Common myeloid progenitor, CD34-positive (primary cell): Measurements from ENCODE around the gene TCOF1.

Source experiments
- CTCF ChIA-PET: fragments of 350-600 bp; sonication (Branson Sonifier 250); formaldehyde crosslinking; loops from one replicate; lab custom pipeline; 2021; ENCODE audit warnings: antibody characterized with exemption; lab: Charles Lee
- POLR2A ChIA-PET: fragments of 350-600 bp; sonication (Branson Sonifier 250); formaldehyde crosslinking; loops from one replicate; lab custom pipeline; 2021; ENCODE audit warnings: antibody characterized with exemption; lab: Charles Lee
- DNase-seq, 3 donors: peaks; one replicate each; pipeline versions ENCODE4 v3.0.0 to v3.0.0-alpha.2; 2013
- H3K27ac ChIP-seq, 2 experiments: 1 replicate in 1 of 2; 2 replicates in 1 of 2; pipeline ENCODE4 v1.7.0; 2013; ENCODE audit warnings: inconsistent platforms in 2 of 2, low read length in 2 of 2, mild to moderate bottlenecking in 2 of 2, low read depth in 1 of 2, moderate library complexity in 1 of 2; ENCODE audit not compliant: severe bottlenecking in 2 of 2, insufficient read depth in 1 of 2, poor library complexity in 1 of 2
- H3K27me3 ChIP-seq, 5 experiments: replicated peaks in 2 of 5; 1 replicate in 3 of 5; 2 replicates in 2 of 5; pipeline versions ENCODE4 v1.6.1 to v1.7.0; 2013; ENCODE audit warnings: low read length in 4 of 5, mild to moderate bottlenecking in 2 of 5, moderate library complexity in 2 of 5, inconsistent platforms in 1 of 5; ENCODE audit not compliant: insufficient read depth in 5 of 5, control insufficient read depth in 4 of 5
- H3K36me3 ChIP-seq, 4 experiments: 1 replicate in 2 of 4; 2 replicates in 2 of 4; pipeline versions ENCODE4 v1.6.1 to v1.7.0; 2013; ENCODE audit warnings: low read length in 3 of 4, control low read depth in 1 of 4, mild to moderate bottlenecking in 1 of 4; ENCODE audit not compliant: control insufficient read depth in 4 of 4, insufficient read depth in 4 of 4
- H3K4me1 ChIP-seq, 4 experiments: 1 replicate in 3 of 4; 2 replicates in 1 of 4; pipeline versions ENCODE4 v1.6.1 to v1.7.1; 2013; ENCODE audit warnings: low read length in 3 of 4, mild to moderate bottlenecking in 3 of 4, control low read depth in 1 of 4, inconsistent platforms in 1 of 4, moderate library complexity in 1 of 4; ENCODE audit not compliant: control insufficient read depth in 4 of 4, insufficient read depth in 4 of 4; ENCODE audit errors: control extremely low read depth in 1 of 4
- H3K4me3 ChIP-seq, 7 experiments: 1 replicate in 4 of 7; 2 replicates in 3 of 7; pipeline versions ENCODE4 v1.5.1 to v1.7.0; 2013; ENCODE audit warnings: mild to moderate bottlenecking in 7 of 7, low read length in 6 of 7, moderate library complexity in 6 of 7, inconsistent platforms in 2 of 7, low read depth in 2 of 7, control low read depth in 1 of 7; ENCODE audit not compliant: insufficient read depth in 4 of 7, control insufficient read depth in 1 of 7; ENCODE audit errors: extremely low read depth in 1 of 7
- H3K9me3 ChIP-seq, 5 experiments: 1 replicate in 4 of 5; 2 replicates in 1 of 5; pipeline versions ENCODE4 v1.6.1 to v1.7.1; 2013; ENCODE audit warnings: low read length in 4 of 5, mild to moderate bottlenecking in 2 of 5, inconsistent platforms in 1 of 5, low read depth in 1 of 5, moderate library complexity in 1 of 5; ENCODE audit not compliant: control insufficient read depth in 4 of 5, insufficient read depth in 2 of 5; ENCODE audit errors: control extremely low read depth in 1 of 5
- WGBS: methylation state at CpG from one replicate; pipeline ENCODE4 v1.1.5; 2013; ENCODE audit not compliant: insufficient coverage; 5-methylcytosine and 5-hydroxymethylcytosine counted together

TCOF1 gene

DNA sequence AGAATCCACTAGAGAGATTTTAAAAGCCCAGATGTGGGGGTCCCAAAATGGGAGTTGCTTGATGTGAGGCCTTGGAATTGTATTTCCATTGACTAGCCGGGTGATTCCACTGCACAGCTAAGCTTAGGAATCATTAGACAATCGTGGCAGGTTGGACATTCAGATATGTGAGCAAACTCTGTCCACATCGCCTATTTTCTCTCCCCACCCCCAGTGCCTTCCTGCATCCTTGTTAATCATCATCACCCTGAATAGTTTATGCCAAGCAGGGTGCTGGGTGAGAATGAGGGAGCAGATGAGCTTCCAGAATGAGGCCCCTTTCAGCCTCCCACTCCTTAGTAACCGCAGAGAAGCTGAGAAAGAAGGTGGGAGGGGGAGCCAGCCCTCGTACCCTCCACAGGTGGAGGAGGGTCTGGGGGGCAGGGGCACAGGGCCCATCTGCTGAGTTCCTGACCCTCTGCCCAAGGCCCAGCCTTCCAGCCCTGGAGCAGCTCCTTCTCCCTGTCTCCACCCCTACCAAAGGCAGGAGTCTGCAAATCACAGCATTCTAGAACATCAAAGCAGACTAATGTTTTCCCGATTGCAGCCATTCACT, 7.7 kb upstream of the TCOF1 start:
- Histone ChIP-seq H3K9me3 (no peaks in the 10 kb centered on the region), H3K36me3 (no peaks in the 10 kb centered on the region), H3K4me3 (no peak overlapping the region), H3K4me1 (peaks cover 10 to 31% (median 21%) of the 10 kb centered on the region in 4 experiments), H3K27ac (no peak overlapping the region), H3K27me3 (no peaks in the 10 kb centered on the region)
- ChIA-PET POLR2A (interaction anchor here (0.7 kb wide), 1 partner anchor 15 kb away, joined by 3 read pairs; no protein-coding TSS in a partner anchor), CTCF (interaction anchor here (0.7 to 6.6 kb wide), 20 partner anchors 10 to 230 kb away, joined by 3 to 63 read pairs (median 5); partner anchors contain the start of genes ARSI and CAMK2A)
- DNase-seq, result no peak
- WGBS, result 100% methylated on average over 2 of the region's 6 CpGs

DNA sequence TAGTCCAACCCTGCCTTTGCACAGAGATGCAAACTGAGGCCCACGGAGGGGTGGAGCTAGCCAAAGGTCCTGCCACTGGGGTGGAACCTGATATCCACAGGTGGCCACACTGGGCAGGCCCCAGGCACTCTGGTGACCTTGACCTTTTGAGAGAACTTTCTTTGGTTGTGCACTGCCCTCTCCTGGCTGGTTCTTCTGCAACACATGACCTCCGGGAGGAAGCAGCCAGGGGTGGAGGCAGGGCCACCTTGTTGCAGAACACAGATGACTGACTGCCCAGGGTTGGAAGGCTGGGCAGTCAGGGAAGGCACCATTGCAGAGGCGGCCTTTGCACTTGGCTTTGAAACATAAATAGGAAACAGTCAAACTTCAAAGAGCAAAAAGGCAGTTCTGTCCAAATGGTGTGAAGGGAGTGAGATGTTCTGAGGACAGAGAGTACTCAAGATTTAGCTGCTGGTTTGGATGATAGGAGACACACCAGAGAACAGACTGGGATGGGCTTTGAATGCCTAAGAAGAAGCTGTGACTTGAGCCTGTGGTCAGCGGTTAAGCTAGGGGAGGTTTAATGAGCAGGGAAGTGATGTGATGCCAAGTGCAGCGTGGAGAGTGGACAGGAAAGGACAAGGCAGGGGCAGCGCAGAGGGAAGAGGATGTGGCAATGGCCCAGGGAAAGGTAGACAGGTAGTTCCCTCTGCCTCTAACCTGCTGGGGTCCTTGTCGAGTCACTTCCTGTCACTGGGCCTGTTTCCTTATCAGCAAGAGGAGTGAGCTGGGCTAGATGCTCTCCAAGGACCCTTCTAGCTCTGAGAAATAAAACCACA, 6.8 kb upstream of the TCOF1 start:
- no peak overlapping the region for H3K27ac ChIP-seq
- H3K9me3 ChIP-seq, result no peaks in the 10 kb centered on the region
- peak overlapping the region in 1 of 7 experiments; percentile 32 for H3K4me3 ChIP-seq
- peaks cover 10 to 31% (median 21%) of the 10 kb centered on the region in 4 experiments for H3K4me1 ChIP-seq
- ChIA-PET CTCF (interaction anchor here (0.6 to 6.6 kb wide), 25 partner anchors 9 to 385 kb away, joined by 3 to 63 read pairs (median 5); partner anchors contain the start of genes ARSI and CAMK2A), POLR2A (no interaction called here)
- no peaks in the 10 kb centered on the region for H3K36me3 ChIP-seq
- 16% methylated on average over 7 of the region's 7 CpGs for WGBS
- peak; percentile 54 to 71 (median 71) for DNase-seq
- H3K27me3 ChIP-seq, result no peaks in the 10 kb centered on the region

GRCh38 chr5:150352244-150353031, 5.1 kb upstream of the TCOF1 start:
- CTCF ChIA-PET, result interaction anchor here (0.7 to 6.6 kb wide), 12 partner anchors 10 to 224 kb away, joined by 3 to 63 read pairs (median 6); partner anchors contain the start of gene ARSI
- peaks cover 10 to 30% (median 24%) of the 10 kb centered on the region in 4 experiments for H3K4me1 ChIP-seq
- no peaks in the 10 kb centered on the region for H3K36me3 ChIP-seq
- no peak overlapping the region for H3K27ac ChIP-seq
- POLR2A ChIA-PET, result no interaction called here
- DNase-seq, result no peak
- no peak overlapping the region for H3K4me3 ChIP-seq
- H3K27me3 ChIP-seq, result no peaks in the 10 kb centered on the region
- 74% methylated on average over 5 of the region's 6 CpGs for WGBS
- no peaks in the 10 kb centered on the region for H3K9me3 ChIP-seq

DNA sequence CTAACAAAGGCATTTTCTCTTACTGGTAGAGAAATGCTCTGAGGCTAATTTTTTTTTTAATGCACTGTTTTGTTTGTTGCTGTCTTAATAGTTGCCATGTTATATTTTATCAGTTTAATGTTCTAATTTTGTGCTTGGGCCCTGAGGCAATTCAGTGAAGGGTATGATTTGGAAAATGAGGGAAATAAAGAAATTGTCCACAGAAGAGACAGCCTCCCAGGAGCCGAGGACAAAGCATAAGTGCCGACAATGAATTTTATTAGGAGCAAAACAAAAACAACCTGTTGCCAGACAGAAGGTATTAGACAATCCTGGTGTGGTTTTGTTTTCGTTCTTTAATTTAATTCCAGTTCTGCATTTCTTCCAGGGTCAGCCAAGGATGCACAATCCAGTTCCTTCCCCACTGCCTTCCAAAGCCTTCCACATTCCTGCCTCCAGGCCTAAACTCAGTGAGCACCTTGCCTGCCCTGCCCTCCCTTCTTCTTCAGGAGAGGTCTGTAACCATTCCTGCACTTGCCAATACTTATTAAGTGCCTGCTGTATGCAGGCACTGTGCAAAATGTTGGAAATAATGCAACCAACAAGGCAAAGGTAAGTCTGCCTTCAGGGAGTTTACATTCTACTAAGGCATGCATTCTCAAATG, 4.3 kb upstream of the TCOF1 start:
- WGBS, result 96% methylated on average over 3 of the region's 3 CpGs
- H3K27ac ChIP-seq, result no peak overlapping the region
- no peak overlapping the region for H3K4me3 ChIP-seq
- ChIA-PET POLR2A (no interaction called here), CTCF (interaction anchor here (1.1 to 4.5 kb wide), 2 partner anchors 10 to 85 kb away, joined by 3 to 29 read pairs; no protein-coding TSS in a partner anchor)
- no peaks in the 10 kb centered on the region for H3K9me3 ChIP-seq
- peaks cover 11 to 30% (median 24%) of the 10 kb centered on the region in 4 experiments for H3K4me1 ChIP-seq
- DNase-seq, result no peak
- no peaks in the 10 kb centered on the region for H3K36me3 ChIP-seq
- H3K27me3 ChIP-seq, result no peaks in the 10 kb centered on the region

- peaks cover 0 to 13% (median 6%) of the 10 kb centered on the region in 4 experiments for H3K36me3 ChIP-seq
- H3K4me1 ChIP-seq, result peaks cover 11 to 32% (median 23%) of the 10 kb centered on the region in 4 experiments
- POLR2A ChIA-PET, result no interaction called here
- CTCF ChIA-PET, result interaction anchor here (0.6 to 0.9 kb wide), 2 partner anchors 22 to 43 kb away, joined by 3 read pairs; no protein-coding TSS in a partner anchor
- no peak overlapping the region for H3K27ac ChIP-seq
- H3K27me3 ChIP-seq, result no peaks in the 10 kb centered on the region
- no peak overlapping the region for H3K4me3 ChIP-seq
- no peak for DNase-seq
- WGBS, result no CpG with 5 or more reads among the region's 2 CpGs
- H3K9me3 ChIP-seq, result no peaks in the 10 kb centered on the region
These were observed 1.7 kb upstream of the TCOF1 start for GRCh38 chr5:150355791-150356190.

GRCh38 chr5:150356575-150357294, 762 bp upstream of the TCOF1 start:
- Histone ChIP-seq H3K4me1 (peaks cover 2 to 22% (median 16%) of the 10 kb centered on the region in 4 experiments), H3K27ac (no peak overlapping the region), H3K36me3 (peaks cover 5 to 22% (median 15%) of the 10 kb centered on the region in 4 experiments), H3K27me3 (no peaks in the 10 kb centered on the region), H3K9me3 (no peaks in the 10 kb centered on the region), H3K4me3 (peak overlapping the region in 6 of 7 experiments; percentile 46 to 88 (median 68))
- DNase-seq, result no peak
- 76% methylated on average over 9 of the region's 10 CpGs for WGBS
- CTCF ChIA-PET, result interaction anchor here (0.9 kb wide), 1 partner anchor 42 kb away, joined by 3 read pairs; no protein-coding TSS in a partner anchor
- POLR2A ChIA-PET, result no interaction called here
